Keratinocyte (primary cell): ENCODE results near the gene S100G. TPM values are rescaled to one million over a fixed set of nuclear protein-coding genes. Genes with fewer than 3 reads are reported as not detected.
A peak's percentile ranks its signal among the peaks of the same experiment; 100 is the strongest.

Experiments
- DNase-seq: peaks from one replicate; pipeline ENCODE4 v3.0.0-alpha.2; 2011; ENCODE audit warnings: low read depth, missing footprints, low spot score
- FAIRE-seq: peaks from 2 replicates; lab custom pipeline; 2011; peaks lifted over from hg19 to GRCh38; lab: Jason Lieb, UNC
- H2AFZ ChIP-seq: 2 replicates; pipeline ENCODE4 v1.6.0; 2012; ENCODE audit warnings: low read length, control low read depth, inconsistent platforms; ENCODE audit not compliant: control insufficient read depth
- H3K27ac ChIP-seq: 2 replicates; pipeline ENCODE4 v1.5.1; 2011; ENCODE audit warnings: low read length; ENCODE audit not compliant: control insufficient read depth, insufficient read depth
- H3K27me3 ChIP-seq: 3 replicates; pipeline ENCODE4 v1.6.0; 2011; ENCODE audit warnings: low read length; ENCODE audit not compliant: control insufficient read depth, insufficient read depth; ENCODE audit errors: extremely low read depth
- H3K36me3 ChIP-seq, 2 experiments: 2 replicates in 1 of 2; 3 replicates in 1 of 2; pipeline ENCODE4 v1.5.1; 2011; ENCODE audit warnings: low read length in 2 of 2, mild to moderate bottlenecking in 1 of 2; ENCODE audit not compliant: control insufficient read depth in 2 of 2, insufficient read depth in 2 of 2; ENCODE audit errors: extremely low read depth in 1 of 2
- H3K4me1 ChIP-seq: 3 replicates; pipeline ENCODE4 v1.5.1; 2011; ENCODE audit warnings: low read length; ENCODE audit not compliant: control insufficient read depth, insufficient read depth; ENCODE audit errors: extremely low read depth
- H3K4me2 ChIP-seq: 3 replicates; pipeline ENCODE4 v1.6.0; 2011; ENCODE audit warnings: low read depth, low read length; ENCODE audit not compliant: control insufficient read depth, insufficient read depth; ENCODE audit errors: extremely low read depth
- H3K4me3 ChIP-seq, 3 experiments: fragments of 200-600 bp in 1 of 3; sonication (generic) in 1 of 3; 2 replicates in 2 of 3; 3 replicates in 1 of 3; pipeline ENCODE4 v1.5.1; 2011 to 2016; ENCODE audit warnings: low read length in 3 of 3, mild to moderate bottlenecking in 3 of 3, control low read depth in 2 of 3, inconsistent platforms in 1 of 3, low read depth in 1 of 3, mixed read lengths in 1 of 3, mixed run types in 1 of 3, moderate library complexity in 1 of 3; ENCODE audit not compliant: control insufficient read depth in 2 of 3, insufficient read depth in 2 of 3; ENCODE audit errors: extremely low read depth in 1 of 3
- H3K79me2 ChIP-seq: 2 replicates; pipeline ENCODE4 v1.6.0; 2012; ENCODE audit warnings: low read length; ENCODE audit not compliant: control insufficient read depth, insufficient read depth
- H3K9ac ChIP-seq: 3 replicates; pipeline ENCODE4 v1.6.0; 2011; ENCODE audit warnings: low read length; ENCODE audit not compliant: control insufficient read depth, insufficient read depth; ENCODE audit errors: extremely low read depth
- H3K9me1 ChIP-seq: 3 replicates; pipeline ENCODE4 v1.6.0; 2011; ENCODE audit warnings: low read length; ENCODE audit not compliant: control insufficient read depth, insufficient read depth; ENCODE audit errors: extremely low read depth
- H3K9me3 ChIP-seq: 2 replicates; pipeline ENCODE4 v1.5.1; 2012; ENCODE audit warnings: low read depth, low read length; ENCODE audit not compliant: control insufficient read depth
- H4K20me1 ChIP-seq: 3 replicates; pipeline ENCODE4 v1.6.0; 2011; ENCODE audit warnings: low read length; ENCODE audit not compliant: control insufficient read depth, insufficient read depth; ENCODE audit errors: extremely low read depth
- EZH2 ChIP-seq: IDR thresholded peaks from one replicate; pipeline ENCODE4 v1.6.1; 2012; ENCODE audit warnings: inconsistent platforms, mild to moderate bottlenecking, low read length, moderate library complexity
- dilution Hi-C: fragments of 300-500 bp; cut with MboI; formaldehyde crosslinking; loops from one replicate; pipeline ENCODE4 v1.7.0; 2020; ENCODE audit warnings: low sequenced_read_pairs; ENCODE audit not compliant: extremely low pct_ligation_motif_present
- polyA plus RNA-seq, 5 experiments: library from polyadenylated mRNA; depleted of rRNA in 3 of 5; stranded (reverse) in 3 of 5; stranded (forward) in 1 of 5; unstranded in 1 of 5; fragments of >200 nt; gene quantifications; 1 replicate in 1 of 5; 2 replicates in 3 of 5; 3 replicates in 1 of 5; pipeline versions ENCODE4 v1.2.1 to v1.2.3, GENCODE V29; 2011 to 2012; ENCODE audit warnings: missing spikeins in 2 of 5, low read depth in 1 of 5, low replicate concordance in 1 of 5
- TF ChIP-seq, protein P1 (sequence below), 3 experiments: IDR thresholded peaks in 1 of 3; conservative IDR thresholded peaks in 1 of 3; optimal IDR thresholded peaks in 1 of 3; 2 replicates in 2 of 3; 3 replicates in 1 of 3; pipeline versions ENCODE3 to v1.5.1; 2011; ENCODE audit warnings: low read length in 3 of 3, mild to moderate bottlenecking in 3 of 3, moderate library complexity in 2 of 3, control low read depth in 1 of 3, inconsistent platforms in 1 of 3; ENCODE audit not compliant: insufficient read depth in 2 of 3; ENCODE audit errors: extremely low read depth in 1 of 3

The S100G gene
- polyA plus RNA-seq, 1 donor (not counting 4 experiments of a cell fraction or from before 2014, with no cell fraction given): not detected

DNA sequence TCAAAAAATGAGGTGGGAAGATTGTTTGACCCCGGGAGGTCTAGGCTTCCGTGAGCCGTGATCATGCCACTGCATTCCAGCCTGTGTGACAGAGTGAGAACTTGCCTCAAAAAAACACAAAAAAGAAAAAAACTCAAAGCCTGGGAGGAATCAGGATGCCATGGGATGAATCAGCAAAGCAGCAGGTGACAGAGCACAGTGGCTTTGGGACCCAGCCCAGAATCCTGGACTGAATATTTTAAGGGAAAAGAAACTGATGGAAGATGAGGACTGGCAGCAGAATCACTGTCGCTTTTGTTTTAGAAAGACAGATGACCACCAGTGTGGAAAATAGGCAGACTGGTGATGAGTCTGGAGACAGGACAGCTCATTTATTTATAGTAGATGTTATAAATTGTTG lies 16.6 kb downstream of the S100G start:
- dilution Hi-C loops: loop anchor here (25.0 kb wide), 1 partner anchor 229 kb away; no protein-coding TSS in a partner anchor

DNA sequence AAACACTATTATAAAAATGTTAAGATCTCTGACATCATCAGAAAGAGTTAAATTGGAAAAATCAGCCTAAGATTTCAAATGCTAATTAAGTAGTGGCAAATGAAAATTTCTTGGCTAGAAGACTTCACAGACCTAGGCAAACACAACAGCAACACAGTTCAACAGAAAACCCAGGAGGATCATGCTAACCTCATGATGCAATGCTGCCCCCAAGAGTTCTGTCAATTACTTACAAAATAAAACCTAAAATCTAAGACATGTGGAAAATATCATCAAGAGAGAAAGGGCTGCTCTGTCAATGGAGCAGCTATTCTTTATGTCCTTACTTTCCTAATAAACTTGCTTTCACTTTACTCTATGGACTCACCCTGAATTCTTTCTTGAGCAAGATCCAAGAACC lies 21.0 kb downstream of the S100G start:
- Histone ChIP-seq H3K36me3 (peaks cover 0 to 7% of the 10 kb centered on the region in 2 experiments), H3K9ac (no peak overlapping the region), H3K9me3 (no peaks in the 10 kb centered on the region), H4K20me1 (no peaks in the 10 kb centered on the region), H3K4me2 (no peak overlapping the region), H3K4me1 (no peaks in the 10 kb centered on the region), H3K27me3 (no peaks in the 10 kb centered on the region), H3K4me3 (no peak overlapping the region), H3K79me2 (no peaks in the 10 kb centered on the region), H3K27ac (no peak overlapping the region), H2AFZ (no peak overlapping the region), H3K9me1 (no peaks in the 10 kb centered on the region)
- no peak for FAIRE-seq
- dilution Hi-C loops: loop anchor here (25.0 kb wide), 1 partner anchor 234 kb away; no protein-coding TSS in a partner anchor
- TF ChIP-seq, protein P1, sequence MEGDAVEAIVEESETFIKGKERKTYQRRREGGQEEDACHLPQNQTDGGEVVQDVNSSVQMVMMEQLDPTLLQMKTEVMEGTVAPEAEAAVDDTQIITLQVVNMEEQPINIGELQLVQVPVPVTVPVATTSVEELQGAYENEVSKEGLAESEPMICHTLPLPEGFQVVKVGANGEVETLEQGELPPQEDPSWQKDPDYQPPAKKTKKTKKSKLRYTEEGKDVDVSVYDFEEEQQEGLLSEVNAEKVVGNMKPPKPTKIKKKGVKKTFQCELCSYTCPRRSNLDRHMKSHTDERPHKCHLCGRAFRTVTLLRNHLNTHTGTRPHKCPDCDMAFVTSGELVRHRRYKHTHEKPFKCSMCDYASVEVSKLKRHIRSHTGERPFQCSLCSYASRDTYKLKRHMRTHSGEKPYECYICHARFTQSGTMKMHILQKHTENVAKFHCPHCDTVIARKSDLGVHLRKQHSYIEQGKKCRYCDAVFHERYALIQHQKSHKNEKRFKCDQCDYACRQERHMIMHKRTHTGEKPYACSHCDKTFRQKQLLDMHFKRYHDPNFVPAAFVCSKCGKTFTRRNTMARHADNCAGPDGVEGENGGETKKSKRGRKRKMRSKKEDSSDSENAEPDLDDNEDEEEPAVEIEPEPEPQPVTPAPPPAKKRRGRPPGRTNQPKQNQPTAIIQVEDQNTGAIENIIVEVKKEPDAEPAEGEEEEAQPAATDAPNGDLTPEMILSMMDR (optimal IDR thresholded peaks at IDR 0.05 in 1 of 3, IDR thresholded peaks at IDR 0.05 in 1 of 3, conservative IDR thresholded peaks at IDR 0.05 in 1 of 3; ENCODE audit: extremely low read depth in 1 of 3, insufficient read depth in 2 of 3, low read length in 3 of 3): peak; percentile 20 to 55 (median 43)
- TF ChIP-seq EZH2: no peak
- DNase-seq: no peak

More for the DNA sequence above, 16.6 kb downstream of the S100G start:
- H3K36me3 ChIP-seq: peaks cover 0 to 8% of the 10 kb centered on the region in 2 experiments
- H3K9me3 ChIP-seq: no peaks in the 10 kb centered on the region
- FAIRE-seq (no peak), DNase-seq (no peak)
- no peak overlapping the region for H3K4me3 ChIP-seq
- TF ChIP-seq EZH2: no peak
- no peaks in the 10 kb centered on the region for H3K4me1 ChIP-seq
- H3K4me2 ChIP-seq: no peak overlapping the region
- no peaks in the 10 kb centered on the region for H4K20me1 ChIP-seq
- H3K9ac ChIP-seq: no peak overlapping the region
- no peaks in the 10 kb centered on the region for H3K27me3 ChIP-seq
- no peak overlapping the region for H2AFZ ChIP-seq
- no peaks in the 10 kb centered on the region for H3K9me1 ChIP-seq
- no peak overlapping the region for H3K27ac ChIP-seq
- no peaks in the 10 kb centered on the region for H3K79me2 ChIP-seq

- dilution Hi-C loops: no loop called here
- no peak for DNase-seq
- H3K4me2 ChIP-seq: no peak overlapping the region
- peaks cover 5 to 16% of the 10 kb centered on the region in 2 experiments for H3K36me3 ChIP-seq
- TF ChIP-seq, protein P1 (optimal IDR thresholded peaks at IDR 0.05 in 1 of 3, IDR thresholded peaks at IDR 0.05 in 1 of 3, conservative IDR thresholded peaks at IDR 0.05 in 1 of 3; ENCODE audit: extremely low read depth in 1 of 3, insufficient read depth in 2 of 3, low read length in 3 of 3): no peak
- no peak for TF ChIP-seq EZH2
- H4K20me1 ChIP-seq: no peaks in the 10 kb centered on the region
- H3K27me3 ChIP-seq: no peaks in the 10 kb centered on the region
- no peak overlapping the region for H2AFZ ChIP-seq
- no peaks in the 10 kb centered on the region for H3K79me2 ChIP-seq
- H3K4me3 ChIP-seq: no peak overlapping the region
- H3K9ac ChIP-seq: no peak overlapping the region
- no peaks in the 10 kb centered on the region for H3K4me1 ChIP-seq
- no peak for FAIRE-seq
- H3K9me3 ChIP-seq: no peaks in the 10 kb centered on the region
- H3K9me1 ChIP-seq: no peaks in the 10 kb centered on the region
- H3K27ac ChIP-seq: no peak overlapping the region
These were observed 28.7 kb downstream of the S100G start for GRCh38 chrX:16678689-16679088.
